ENCODE measurements around the gene SH2D7. TPM values are rescaled to one million over a fixed set of nuclear protein-coding genes. Genes with fewer than 3 reads are reported as not detected.
"Not testable (repeated sequence)": the region's sequence is repeated elsewhere in the genome, so short reads cannot be mapped to it uniquely, and the experiment has no call there.

The SH2D7 gene
- total RNA-seq, 1 experiment from 2014 or later = not detected

- peaks cover 4% of the 10 kb centered on the region; the same call in 1 of the 2 replicates for H3K27me3 Mint-ChIP-seq (ENCODE audit: low read depth)
- H3K4me1 Mint-ChIP-seq = peaks cover 24% of the 10 kb centered on the region
- ChIA-PET CTCF (interaction anchor here (0.8 to 2.7 kb wide), 7 partner anchors 11 to 1115 kb away, joined by 3 to 24 read pairs (median 4); partner anchors contain the start of gene CIB2), POLR2A (interaction anchor here (1.0 to 1.9 kb wide), 2 partner anchors 19 to 149 kb away, joined by 3 to 12 read pairs; partner anchors contain the start of genes CIB2 and SKIC8)
- peak overlapping the region; percentile 54; the same call in 1 of the 2 replicates for H3K27ac Mint-ChIP-seq
- no peaks in the 10 kb centered on the region for H3K9me3 Mint-ChIP-seq
- no peaks in the 10 kb centered on the region for H3K36me3 Mint-ChIP-seq
- peak overlapping the region; percentile 89 for H3K4me3 Mint-ChIP-seq
- peak; percentile 15 for ATAC-seq
- peak; percentile 32 for DNase-seq (ENCODE audit: low spot score)
- TF ChIP-seq HMGXB4 (CRISPR knock-in tag; IDR thresholded peaks at IDR 0.05) = no peak
- TF ChIP-seq USF1 (CRISPR knock-in tag; IDR thresholded peaks at IDR 0.05) = no peak
- TF ChIP-seq FOXP4 (CRISPR knock-in tag; IDR thresholded peaks at IDR 0.05) = 0 out of 2 replicates have a peak, but pooled peaks have one; percentile 5
- no peak for TF ChIP-seq ZNF232 (CRISPR knock-in tag; IDR thresholded peaks at IDR 0.05)
- TF ChIP-seq ESRRA (CRISPR knock-in tag; IDR thresholded peaks at IDR 0.05; ENCODE audit: borderline replicate concordance) = 0 out of 2 replicates have a peak, but pooled peaks have one; percentile 1
- TF ChIP-seq RELA (CRISPR knock-in tag; IDR thresholded peaks at IDR 0.05; ENCODE audit: borderline replicate concordance) = peak; percentile 11; the same call in 1 of the 2 replicates
- TF ChIP-seq NR3C1 (CRISPR knock-in tag; conservative IDR thresholded peaks at IDR 0.05; ENCODE audit: low read depth) = no peak
Measured at GRCh38 chr15:78149805-78150751, 57.7 kb downstream of the SH2D7 start.

- H3K4me1 Mint-ChIP-seq = peaks cover 33% of the 10 kb centered on the region
- peak overlapping the region; percentile 20; the same call in 1 of the 2 replicates for H3K4me3 Mint-ChIP-seq
Measured at GRCh38 chr15:78151075-78151474, 58.7 kb downstream of the SH2D7 start.

More at GRCh38 chr15:78151075-78151474, 58.7 kb downstream of the SH2D7 start:
- H3K27ac Mint-ChIP-seq; DNase-seq (ENCODE audit: low spot score); POLR2A ChIA-PET; H3K36me3 Mint-ChIP-seq; CTCF ChIA-PET; ATAC-seq; H3K27me3 Mint-ChIP-seq (ENCODE audit: low read depth); H3K9me3 Mint-ChIP-seq: not testable (repeated sequence)

Other genes starting within 250 kb of the SH2D7 start
- gene TBC1D2B, start 14.8 kb upstream of the SH2D7 start, total RNA-seq (2021) = 15.2 to 18.3 TPM (median 16.8 TPM) in 3 replicates
- 45.2 to 56.4 TPM (median 56.2 TPM) in 3 replicates for gene CIB2, start 38.9 kb downstream of the SH2D7 start, total RNA-seq (2021)
- gene IDH3A, start 56.8 kb downstream of the SH2D7 start, total RNA-seq (2021) = 37.8 to 56.6 TPM (median 38.5 TPM) in 3 replicates
- gene ACSBG1, start 142.0 kb downstream of the SH2D7 start, total RNA-seq (2021) = 4.1 to 5.8 TPM (median 5.0 TPM) in 3 replicates
- gene DNAJA4, start 172.0 kb downstream of the SH2D7 start, total RNA-seq (2021) = 7.8 to 10.1 TPM (median 9.8 TPM) in 3 replicates
- gene SKIC8, start 207.0 kb downstream of the SH2D7 start, total RNA-seq (2021) = 49.5 to 55.6 TPM (median 50.9 TPM) in 3 replicates
- gene CRABP1, start 247.8 kb downstream of the SH2D7 start, total RNA-seq (2021) = 374 to 444 TPM (median 377 TPM) in 3 replicates